Measurements from ENCODE around the gene RFX4.

DNA sequence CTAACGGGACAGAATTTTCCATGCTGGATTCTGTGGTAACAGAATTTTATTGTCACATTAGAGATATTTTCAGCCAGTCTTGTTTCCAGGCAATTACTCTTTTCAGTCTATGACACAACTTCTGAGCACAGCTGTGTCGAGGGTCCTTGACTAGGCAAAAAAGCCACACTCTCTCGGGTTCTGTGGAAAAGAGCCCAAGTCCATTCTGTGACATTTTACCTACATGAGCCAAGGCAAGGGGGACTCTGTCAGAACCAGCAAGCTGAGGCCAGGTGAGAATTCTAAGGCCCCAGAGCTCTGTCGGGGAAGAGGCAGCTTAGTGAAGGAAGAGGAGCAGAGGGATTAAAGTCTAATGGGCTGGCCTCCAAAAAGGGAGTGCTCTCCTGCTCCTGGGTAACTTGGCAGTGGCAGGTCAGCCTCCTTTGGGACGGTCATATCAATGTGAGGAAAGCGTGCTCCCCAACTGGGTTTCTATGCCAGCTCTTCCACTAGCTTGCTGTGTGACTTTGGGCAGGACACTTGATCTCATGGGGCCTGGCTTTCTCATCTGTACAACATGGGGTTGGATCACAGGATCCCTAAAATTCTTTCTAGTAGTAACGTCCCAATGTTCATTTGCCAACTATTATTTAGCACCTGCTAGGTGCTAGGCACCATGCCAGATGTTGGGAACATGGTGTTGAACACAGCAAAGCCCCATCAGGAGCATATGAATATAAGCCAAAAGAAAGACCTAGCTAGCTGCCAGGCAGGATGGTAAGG lies 175.7 kb downstream of the RFX4 start:
- TF ChIP-seq POLR2A (IDR thresholded peaks at IDR 0.05; ENCODE audit: low read length) (no peak), GATA1 (IDR thresholded peaks at IDR 0.05; ENCODE audit: low read depth, low read length) (no peak)

Measured in erythroblast (primary cell).